ENCODE results near the gene MN1.

MN1 gene

DNA sequence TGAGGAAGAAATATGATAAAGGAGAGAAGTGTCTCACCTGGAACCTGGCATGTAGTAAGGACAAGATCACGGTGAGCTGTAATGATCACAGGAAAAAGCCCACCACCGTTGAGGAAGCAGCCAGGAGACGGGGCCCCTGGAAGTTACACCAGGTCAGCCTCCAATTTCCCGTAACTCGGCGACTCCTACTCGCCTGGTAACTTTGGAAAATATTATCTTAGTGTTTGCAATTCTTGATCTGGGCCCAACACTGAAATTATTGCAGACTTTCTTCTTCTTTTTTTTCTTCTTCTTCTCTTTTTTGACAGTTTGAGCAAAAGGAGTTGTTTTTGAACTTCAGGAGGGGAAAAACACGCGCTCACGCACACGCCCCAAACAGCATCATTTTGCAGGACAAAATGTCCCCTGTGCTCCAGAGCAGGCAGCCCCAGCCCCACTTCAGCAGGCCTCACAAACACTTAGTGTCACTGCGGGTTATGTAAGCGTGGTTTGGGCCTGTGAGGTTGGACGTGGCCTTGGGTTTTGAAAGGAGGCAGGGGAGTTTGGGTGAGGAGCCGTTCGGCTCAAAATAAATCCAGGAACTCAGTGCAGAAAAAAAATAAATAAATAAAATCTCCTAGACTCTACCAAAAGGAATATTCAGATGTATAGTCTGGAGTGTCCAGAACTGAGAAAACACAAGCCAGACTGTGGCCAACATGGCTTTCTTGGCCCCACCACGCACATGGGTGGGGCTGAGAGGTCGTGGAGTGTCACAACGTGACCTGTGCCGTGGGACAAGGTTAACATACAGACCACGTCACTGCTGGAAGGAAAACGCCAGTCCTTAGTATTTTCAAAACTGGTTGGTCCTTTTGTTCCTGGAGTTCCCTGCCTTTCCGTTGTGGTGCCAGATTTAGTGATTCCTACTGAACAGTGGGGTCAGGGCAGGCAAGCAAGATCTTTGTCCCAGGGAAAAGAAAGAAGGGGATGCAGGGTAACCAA lies 26.3 kb upstream of the MN1 start:
- DNase-seq (ENCODE audit: low read depth in 2 of 2), result no peak

DNA sequence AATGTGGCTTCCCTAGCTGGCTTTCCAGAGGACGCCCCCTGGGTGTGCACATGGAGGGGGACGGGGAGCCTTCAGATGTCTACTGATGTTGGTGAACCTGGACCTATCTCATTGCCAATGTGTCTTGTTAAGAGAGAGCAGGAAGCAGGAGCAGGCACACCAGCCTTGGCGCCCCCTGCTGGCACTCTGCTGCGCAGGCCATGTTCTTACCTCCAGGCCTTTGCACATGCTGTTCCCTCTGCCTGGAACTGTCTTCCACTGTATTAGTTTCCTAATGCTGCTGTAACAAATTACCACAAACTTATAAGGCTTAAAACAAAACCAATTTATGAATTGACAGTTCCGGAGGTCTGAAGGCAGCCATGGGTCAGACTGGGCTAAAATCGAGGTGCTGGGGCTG lies 23.6 kb upstream of the MN1 start:
- DNase-seq (ENCODE audit: low read depth in 2 of 2), result peak in 1 of 2 donors; percentile 9

DNA sequence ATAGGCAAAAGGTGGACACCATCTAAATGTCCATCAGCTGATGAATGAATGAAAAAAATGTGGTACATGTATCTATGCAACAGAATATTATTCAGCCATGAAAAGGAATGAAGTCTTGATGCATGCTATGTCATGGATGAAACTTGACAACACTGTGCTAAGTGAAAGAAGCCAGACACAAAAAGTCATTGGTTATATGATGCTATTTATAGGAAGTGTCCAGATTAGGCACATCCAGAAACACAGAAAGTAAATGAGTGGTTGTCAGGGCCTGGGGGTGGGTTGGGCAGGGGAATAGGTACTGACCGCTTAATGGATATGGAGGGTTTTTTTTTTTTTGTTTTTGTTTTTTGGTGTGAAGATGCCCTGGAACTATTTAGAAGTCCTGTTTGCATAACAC lies 21.7 kb upstream of the MN1 start:
- no peak for DNase-seq (ENCODE audit: low read depth in 2 of 2)

DNA sequence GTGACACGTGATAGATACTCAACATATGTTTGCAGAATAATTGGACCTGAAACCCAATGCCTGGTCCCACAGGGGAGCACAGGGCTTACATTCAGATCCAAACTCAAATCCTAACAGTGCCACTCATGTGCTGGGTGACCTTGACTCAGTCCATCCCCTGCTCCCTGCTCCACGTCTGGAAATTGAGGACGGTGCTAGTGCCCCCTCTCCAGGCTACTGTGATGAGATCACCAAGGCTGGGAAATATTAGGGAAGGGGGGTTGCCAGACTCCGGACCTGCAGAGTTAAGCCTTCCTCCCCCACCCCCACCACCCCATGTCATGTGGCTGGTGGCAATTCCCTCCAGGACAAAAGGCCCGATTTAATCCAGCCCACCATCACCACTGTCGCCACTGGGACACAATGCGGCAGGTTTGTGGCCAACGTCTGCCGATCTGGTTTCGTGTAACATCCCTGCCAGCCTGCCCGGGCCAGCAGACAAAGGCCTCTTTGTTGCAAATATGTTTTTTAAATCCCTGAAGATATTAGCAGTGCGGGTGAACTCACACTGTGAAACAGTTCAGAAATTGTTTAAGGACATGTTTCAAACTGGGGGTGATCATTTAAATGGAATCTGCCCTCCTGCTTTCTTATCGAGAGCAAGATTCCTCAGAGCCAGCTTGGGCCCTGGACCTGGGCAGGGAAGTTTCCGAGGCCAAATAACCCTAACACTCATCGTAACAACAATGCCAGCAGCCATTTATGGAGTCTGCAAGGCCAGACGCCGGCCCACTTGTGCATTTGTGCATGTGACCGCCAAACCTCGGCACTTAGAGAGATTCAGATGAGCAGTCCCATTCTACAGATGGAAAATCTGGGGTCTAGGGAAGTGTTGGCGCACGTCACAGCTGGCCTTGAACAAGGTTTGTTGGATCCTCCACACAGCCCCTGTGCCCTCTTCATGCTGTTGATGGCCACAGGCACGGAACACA lies 19.6 kb upstream of the MN1 start:
- no peak for DNase-seq (ENCODE audit: low read depth in 2 of 2)

DNA sequence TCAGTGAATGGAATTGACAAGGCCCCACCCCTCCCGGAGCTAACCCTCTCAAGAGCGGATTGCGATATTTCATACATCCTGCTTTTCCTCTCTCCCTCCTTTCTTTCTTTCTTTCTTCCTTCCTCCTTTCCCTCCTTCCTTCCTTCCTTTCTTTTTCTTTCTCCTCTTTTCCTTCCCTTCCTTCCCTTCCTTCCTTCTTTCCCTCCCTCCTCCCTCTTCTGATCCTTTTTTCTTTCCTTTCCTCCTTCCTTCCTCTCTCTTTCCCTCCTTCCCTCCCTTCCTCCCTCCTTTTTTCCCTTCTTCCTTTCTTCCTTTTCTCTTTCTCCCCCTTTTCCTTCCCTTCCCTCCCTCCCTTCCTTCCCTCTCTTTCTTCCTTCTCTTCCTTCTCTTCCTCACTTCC lies 15.0 kb upstream of the MN1 start:
- no peak for DNase-seq (ENCODE audit: low read depth in 2 of 2)

DNA sequence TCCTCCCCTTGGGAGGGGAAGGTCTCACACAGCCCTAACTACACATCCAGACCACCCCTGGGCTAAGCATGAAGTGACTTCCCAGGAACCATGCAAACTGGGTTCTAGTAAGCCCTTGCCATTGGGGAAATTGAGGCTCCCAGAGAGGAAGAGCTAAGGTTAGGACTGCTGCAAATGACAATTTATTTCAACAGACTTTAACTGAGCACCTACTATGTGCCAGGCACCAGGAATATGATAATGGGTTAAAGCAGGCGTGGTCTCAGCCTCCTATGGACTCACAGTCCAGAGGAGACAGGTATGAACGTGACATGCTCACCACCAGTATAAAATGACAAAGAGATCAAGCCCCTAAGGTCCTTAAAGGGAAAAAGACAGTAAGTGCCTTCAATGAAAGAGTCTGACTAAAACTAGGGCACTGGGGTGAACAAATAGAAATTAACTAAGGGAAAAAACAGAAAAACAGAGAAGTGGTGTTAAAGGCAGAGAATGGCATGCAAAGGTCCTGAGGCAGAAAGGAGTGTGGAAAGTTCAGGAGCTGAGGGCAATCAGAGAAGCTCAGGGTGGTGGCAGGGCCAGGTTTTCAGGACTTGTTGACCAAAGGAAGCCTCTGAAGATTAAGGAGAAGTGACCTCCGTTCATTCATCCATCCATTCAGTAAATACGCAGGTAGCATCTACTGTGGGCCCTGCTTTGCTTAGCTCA lies 14.4 kb upstream of the MN1 start:
- no peak for DNase-seq (ENCODE audit: low read depth in 2 of 2)

DNA sequence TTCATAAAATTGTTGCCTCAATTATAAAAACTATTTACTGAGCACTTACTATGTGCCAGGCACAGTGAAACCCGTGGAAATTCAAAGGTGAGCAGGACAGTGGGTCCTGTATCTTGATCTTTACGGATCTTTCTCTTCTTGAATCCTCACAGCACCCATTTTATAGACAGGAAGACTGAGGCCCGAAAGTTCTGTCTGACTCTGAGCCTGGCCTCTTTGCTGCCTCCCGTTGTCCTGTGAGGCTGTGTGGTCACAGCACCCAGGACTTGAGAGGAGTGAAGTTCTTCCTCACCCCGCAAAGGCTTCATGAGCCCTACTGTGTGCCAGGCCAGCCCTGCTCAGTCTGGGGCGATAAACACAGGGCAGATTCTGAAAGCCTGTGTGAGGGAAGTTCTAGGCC lies 13.4 kb upstream of the MN1 start:
- DNase-seq (ENCODE audit: low read depth in 2 of 2), result no peak

DNA sequence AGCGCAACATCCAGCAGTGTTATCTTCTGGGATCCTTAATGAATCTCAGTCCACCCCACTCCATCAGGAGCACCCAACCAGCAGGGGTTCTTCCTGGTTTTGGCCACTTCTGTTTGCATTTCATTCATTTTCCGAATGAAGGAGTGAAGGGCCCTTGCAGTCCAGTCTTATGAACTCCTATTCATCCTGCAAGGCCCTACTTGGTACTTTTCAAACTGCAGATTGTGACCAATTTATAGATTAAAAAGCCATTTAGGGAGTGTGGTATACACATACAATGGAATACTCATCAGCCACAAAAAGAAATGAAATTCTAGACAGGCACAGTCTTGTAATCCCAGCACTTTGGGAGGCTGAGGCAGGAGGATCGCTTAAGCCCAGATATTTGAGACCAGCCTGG lies 10.2 kb upstream of the MN1 start:
- DNase-seq (ENCODE audit: low read depth in 2 of 2), result no peak

DNA sequence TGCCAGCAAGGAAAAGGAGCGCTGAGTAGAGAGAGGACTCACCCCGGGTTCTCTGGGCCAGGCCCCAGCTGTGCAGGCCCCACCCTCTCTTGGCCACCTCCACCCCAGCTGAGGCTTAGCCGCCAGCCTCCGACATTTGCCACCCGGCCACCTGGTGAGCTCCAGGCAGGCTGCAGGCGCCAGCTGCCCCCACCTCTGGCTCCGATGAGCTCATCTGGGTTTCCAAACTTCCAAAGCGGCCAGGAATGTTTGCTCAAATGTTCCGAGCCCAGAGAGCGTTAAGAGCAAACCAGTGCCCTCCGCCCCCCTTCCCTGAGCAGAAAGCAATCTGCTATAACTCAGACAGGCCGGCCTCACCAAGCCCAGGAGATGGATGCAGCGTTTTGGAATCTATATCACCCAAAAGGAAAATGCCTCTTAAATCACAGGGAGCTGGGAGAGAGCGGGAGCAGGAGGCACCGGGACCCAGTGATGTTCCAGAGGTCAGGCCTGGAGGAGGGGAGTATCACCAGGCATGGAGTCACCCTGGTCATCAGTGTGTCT lies 9.1 kb upstream of the MN1 start:
- DNase-seq (ENCODE audit: low read depth in 2 of 2), result no peak

DNA sequence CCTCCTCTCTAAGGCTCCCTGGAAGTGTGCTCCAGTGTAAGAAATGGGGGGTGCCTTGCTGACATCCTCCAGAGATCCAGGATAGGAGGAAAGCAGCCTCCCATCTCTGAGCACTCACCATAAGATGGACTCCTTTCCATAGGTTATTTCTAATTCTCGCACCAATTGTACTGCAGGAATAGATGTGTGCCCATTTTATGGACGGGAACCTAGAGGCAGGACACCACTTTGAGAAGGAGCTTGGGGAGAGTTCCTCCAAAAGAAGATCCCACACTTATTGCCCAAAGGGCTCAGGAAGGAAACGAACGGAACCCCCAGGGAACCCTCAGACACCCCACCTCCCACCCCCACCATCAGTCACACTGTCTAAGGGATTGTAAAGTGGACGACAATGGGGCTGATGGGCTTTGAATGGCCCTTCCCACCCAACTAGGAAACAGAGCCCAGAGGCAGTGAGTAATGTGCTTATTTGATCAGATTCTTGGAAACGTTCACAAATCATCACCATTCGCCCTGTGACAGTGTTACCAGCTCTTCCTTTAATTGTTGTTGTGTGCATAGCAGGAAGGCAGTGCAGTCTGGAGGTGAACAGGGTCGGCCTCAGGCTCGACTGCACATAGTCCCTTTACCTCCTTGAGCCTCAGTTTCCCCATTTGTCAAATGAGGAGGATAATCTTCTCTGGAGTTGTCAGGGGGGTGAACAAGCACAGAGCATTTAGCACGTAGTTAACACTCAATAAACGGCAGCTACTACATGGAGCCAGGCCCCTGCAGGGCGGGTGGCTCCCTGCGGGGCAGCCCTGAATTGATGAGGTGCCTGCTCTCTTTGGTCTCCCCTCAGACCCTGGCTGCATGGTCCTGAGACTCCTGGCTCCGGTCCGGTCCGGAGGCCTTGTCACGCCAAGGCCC lies 8.4 kb upstream of the MN1 start:
- no peak for DNase-seq (ENCODE audit: low read depth in 2 of 2)

DNA sequence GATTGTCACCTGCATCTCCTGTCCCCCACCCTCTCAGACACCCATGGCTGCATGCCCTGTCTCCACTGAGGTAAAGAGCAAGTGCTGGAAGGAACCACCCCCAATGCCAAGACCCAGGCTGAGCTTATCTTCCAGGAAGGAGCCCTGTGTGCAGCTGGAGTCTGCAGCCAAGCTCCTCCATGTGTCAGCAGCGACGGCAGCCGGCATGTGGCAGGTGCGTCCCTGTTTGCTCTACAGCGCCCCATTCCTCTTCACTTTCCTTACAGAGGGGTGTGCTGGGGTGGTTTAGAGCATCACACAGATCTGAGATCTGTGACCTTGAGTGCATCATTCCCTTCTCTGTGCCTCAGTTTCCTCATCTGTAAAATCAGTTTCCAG lies 7.7 kb upstream of the MN1 start:
- DNase-seq (ENCODE audit: low read depth in 2 of 2), result no peak

DNA sequence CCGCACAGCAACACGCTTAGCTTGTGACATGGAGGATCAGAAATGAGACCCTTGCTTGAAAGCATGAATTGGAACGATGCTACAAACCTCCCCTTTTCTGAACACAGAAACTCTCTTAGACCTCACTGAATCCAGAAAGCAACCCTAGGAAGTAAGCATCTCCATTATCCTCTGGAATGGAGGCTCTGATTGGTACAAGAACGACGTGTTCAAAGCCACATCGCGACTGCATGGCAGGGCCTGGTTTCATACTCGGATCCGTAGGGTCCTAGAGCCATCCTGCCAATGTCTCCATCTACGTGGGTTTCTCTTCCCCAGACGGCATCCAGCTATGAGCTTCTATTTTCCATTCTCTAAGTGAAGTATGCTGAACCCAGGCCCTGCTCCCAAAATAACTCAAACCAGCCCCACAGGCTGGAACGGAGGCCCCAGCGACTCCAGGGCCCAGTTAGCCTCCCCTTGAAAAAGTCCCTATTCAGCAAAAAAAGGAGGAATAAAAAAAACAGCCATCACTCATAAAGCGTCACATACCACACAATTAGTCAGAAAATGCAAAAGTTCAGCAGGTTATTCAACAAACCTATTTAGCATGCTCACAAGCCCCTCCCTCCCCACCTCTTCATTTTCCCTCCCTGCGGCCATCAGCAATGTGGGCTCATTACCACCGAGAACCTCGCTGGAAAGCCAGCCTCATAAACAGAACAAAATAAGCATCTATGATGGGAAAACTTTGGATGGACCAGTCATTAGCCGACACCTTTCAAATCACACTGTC lies 7.1 kb upstream of the MN1 start:
- no peak for DNase-seq (ENCODE audit: low read depth in 2 of 2)

DNA sequence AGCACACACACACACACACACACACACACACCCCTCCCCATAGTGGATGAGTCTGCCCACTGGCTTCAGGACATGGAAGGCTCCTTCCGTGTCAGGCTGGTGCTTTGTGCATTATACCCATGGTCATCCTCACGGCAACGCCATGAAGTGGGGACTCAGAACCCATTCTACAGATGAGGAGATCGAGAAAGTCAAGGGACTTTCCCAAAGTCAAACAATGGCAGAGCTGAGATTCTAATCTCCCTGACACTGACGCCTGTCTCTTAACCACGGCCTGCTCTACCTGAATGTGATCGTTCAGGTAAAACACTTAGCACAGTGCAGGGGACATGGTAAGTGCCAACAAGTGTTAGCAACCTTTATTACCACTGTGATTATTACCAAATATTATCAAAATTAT lies 4.3 kb upstream of the MN1 start:
- DNase-seq (ENCODE audit: low read depth in 2 of 2), result no peak

DNA sequence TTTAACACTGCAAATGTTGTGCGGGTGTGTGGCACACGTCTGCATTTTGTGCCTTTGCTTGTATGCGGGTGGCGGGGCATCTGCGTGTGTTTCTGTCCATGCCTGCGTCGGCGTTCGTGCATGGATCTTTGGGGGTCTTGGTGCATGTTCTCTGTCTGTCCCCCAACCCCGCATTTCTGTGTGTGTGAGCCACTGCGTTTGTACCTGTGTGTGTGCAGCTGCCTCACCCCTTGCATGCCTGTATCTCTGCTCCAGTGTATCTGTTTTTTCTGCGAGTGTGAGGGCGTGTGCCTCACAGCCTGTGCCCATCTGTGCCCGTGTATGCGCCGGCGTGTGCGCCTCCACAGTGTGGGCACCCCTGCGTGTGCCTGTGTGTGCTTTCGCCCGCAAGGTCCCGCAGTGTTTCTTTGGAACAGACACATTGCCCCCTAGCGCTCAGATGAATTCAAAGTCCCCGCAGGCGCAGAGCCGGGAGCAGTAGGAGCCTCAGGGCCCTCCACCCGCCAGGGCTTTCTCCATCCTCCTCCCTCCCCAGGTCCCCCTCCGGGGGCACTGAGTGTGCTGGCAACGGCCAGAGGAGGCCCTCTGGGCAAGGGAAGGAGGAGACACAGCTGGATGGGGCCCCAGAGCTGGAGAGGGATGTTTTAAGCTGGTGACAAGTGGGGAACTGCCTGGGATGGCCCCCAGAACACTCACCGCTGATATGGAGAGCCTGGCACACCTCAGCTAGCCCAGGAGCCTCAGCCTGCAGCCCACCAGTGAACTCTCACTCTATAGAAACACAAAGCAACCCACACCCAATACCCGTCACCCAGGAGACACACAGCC lies 3.1 kb upstream of the MN1 start:
- DNase-seq (ENCODE audit: low read depth in 2 of 2), result peak; percentile 30 to 39

DNA sequence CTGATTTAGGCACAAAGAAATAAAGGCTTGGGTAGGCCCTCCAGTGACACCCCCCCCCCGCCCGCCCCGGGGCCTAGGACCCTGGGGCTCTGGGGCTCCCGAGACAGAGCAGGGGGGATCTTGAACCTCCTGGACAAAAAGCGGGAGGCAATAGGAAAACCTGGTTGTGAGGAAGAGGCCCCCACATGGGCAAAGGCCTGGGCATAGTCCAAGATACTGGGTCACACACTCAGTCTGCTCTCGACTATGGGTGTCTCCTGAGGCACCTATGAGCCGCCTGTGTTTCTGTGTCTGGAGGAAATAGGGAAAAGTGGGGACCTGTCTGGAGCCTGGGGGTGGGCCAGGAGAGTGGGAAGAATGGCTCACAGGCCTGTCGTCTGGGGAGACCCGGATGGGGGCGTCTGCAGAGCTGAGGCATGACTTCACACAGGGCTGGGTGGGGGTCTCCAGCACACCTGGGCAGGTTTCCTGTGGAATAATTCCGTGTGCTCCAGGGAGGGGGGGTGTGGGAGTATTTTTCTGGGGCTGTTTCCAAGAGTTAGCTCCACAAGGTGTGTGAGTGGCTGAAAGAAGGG lies 2.4 kb upstream of the MN1 start:
- DNase-seq (ENCODE audit: low read depth in 2 of 2), result no peak

DNA sequence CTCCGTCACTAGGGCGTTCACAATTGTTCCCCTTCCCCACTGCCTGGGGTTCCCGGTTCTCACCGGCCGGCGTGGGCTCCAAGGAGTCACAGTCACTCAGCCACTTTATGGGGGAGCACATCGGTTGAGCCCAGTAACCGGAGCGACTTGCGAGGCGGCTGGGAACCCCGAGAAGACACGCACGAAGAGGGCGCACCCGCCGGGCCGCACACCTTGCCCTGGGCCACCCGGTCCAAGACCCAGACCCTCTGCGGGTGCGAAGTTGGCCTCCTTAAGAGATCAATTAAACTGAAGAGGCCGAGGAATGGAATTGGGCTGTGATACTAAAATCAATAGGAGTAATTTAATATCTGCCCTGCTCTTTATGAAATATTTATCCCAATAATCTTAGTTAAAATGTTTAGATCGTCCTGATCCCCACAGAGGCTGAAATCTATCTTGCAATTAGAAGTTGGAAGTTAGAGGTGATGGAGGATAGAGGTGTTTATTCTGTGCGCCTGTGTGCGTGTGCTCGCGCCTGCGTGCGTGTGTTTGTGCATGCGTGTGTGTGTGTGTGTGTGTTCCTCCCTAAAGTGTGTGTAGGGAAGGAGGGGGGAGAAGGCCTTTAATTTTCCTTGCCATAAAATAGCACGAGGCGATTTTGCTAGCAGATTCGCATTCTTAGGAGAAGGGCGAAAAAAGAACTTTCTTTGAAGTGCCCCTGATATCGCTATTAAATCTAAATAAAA lies 954 bp upstream of the MN1 start:
- DNase-seq (ENCODE audit: low read depth in 2 of 2), result no peak

DNA sequence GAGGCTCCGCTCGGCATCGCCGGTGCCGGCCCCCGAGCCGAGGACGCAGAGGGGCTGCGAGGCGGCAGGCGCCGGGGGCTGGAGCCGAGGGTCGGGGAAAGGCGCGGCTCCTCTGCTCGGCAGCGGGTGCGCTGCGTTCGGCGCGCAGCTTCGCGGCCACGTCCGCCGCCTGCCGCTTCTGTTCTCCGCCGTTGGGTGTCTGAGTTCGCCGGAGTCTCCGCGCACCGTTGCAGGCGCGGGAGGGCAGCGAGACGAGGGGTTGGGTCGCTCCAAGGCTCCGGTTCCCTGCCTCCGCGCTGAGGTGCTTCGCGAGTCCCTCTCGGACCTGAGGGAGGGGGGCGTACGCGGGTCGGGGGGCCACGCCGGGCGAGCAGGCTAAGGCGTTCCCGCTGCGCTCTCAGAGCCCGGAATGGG lies 347 bp downstream of the MN1 start:
- peak; percentile 3 to 34 for DNase-seq (ENCODE audit: low read depth in 2 of 2)

Measured in stimulated activated CD4-positive, alpha-beta T cell treated with anti-CD3 and anti-CD28 coated beads, Interleukin-1b, Interleukin-23, amount 100 ng/mL, for 4 hours (primary cell).